ENCODE results near the gene PTGER1. TPM values are rescaled to one million over a fixed set of nuclear protein-coding genes. Genes with fewer than 3 reads are reported as not detected.
"Not testable (repeated sequence)": the region's sequence is repeated elsewhere in the genome, so short reads cannot be mapped to it uniquely, and the experiment has no call there.

PTGER1 gene
- polyA plus RNA-seq (2014; cell fraction: cytosol; rRNA removed), result 2.9 and 4.9 TPM in 2 replicates
- 0.58 and 2.3 TPM in 2 replicates for polyA plus RNA-seq (2014; cell fraction: nucleus; rRNA removed)

GRCh38 chr19:14475251-14476073 is at the start of gene PTGER1:
Gene PTGER1, minus strand, starts transcription at chr19:14475354. Its CDS starts 1,034 bp downstream, at chr19:14474320.
- DNase-seq (ENCODE audit: low spot score), result peak; percentile 53

- DNase-seq (ENCODE audit: low spot score), result no peak
These were observed 45.4 kb upstream of the PTGER1 start for GRCh38 chr19:14520543-14520942.

GRCh38 chr19:14519860-14520407 is 44.8 kb upstream of the PTGER1 start:
- DNase-seq (ENCODE audit: low spot score), result no peak

- no peak for DNase-seq (ENCODE audit: low spot score)
These were observed 44.2 kb upstream of the PTGER1 start for GRCh38 chr19:14519245-14519859.

- DNase-seq (ENCODE audit: low spot score), result peak; percentile 63
These were observed 42.8 kb upstream of the PTGER1 start, which contains the start of gene DNAJB1 for GRCh38 chr19:14517840-14518505. Gene DNAJB1, minus strand, starts transcription at chr19:14518397. Its CDS starts 48 bp downstream, at chr19:14518349.

GRCh38 chr19:14517446-14517839 is 42.3 kb upstream of the PTGER1 start:
- DNase-seq (ENCODE audit: low spot score), result no peak

- no peak for DNase-seq (ENCODE audit: low spot score)
These were observed 41.7 kb upstream of the PTGER1 start for GRCh38 chr19:14516746-14517438.

GRCh38 chr19:14516048-14516534 is 40.9 kb upstream of the PTGER1 start:
- DNase-seq (ENCODE audit: low spot score), result no peak

GRCh38 chr19:14515501-14516047 is 40.4 kb upstream of the PTGER1 start:
- no peak for DNase-seq (ENCODE audit: low spot score)

- no peak for DNase-seq (ENCODE audit: low spot score)
These were observed 39.2 kb upstream of the PTGER1 start for GRCh38 chr19:14514215-14514863.

GRCh38 chr19:14512406-14512961 is 37.3 kb upstream of the PTGER1 start:
- no peak for DNase-seq (ENCODE audit: low spot score)

GRCh38 chr19:14511229-14511593 is 36.1 kb upstream of the PTGER1 start:
- no peak for DNase-seq (ENCODE audit: low spot score)

GRCh38 chr19:14510311-14511228 is 35.4 kb upstream of the PTGER1 start:
- DNase-seq (ENCODE audit: low spot score), result no peak

- DNase-seq (ENCODE audit: low spot score), result no peak
These were observed 32.8 kb upstream of the PTGER1 start for GRCh38 chr19:14507704-14508542.

- DNase-seq (ENCODE audit: low spot score), result peak; percentile 66
These were observed 30.5 kb upstream of the PTGER1 start for GRCh38 chr19:14505488-14506239.

GRCh38 chr19:14504575-14504974 is 29.4 kb upstream of the PTGER1 start:
- DNase-seq (ENCODE audit: low spot score), result not testable (repeated sequence)

GRCh38 chr19:14503285-14503684 is 28.1 kb upstream of the PTGER1 start:
- DNase-seq (ENCODE audit: low spot score), result no peak
